ENCODE data around the gene SSH2. TPM values are rescaled to one million over a fixed set of nuclear protein-coding genes. Genes with fewer than 3 reads are reported as not detected.

The SSH2 gene
- total and polyA plus RNA-seq, 2 donors (not counting 1 experiment from before 2014, with no cell fraction given): 51.5 to 183 TPM

- no peak overlapping the region for H3K4me2 ChIP-seq (replicated peaks; ENCODE audit: low read depth, low read length, poor library complexity, severe bottlenecking)
Measured at GRCh38 chr17:29764748-29765147, 165.3 kb downstream of the SSH2 start.

More at GRCh38 chr17:29764748-29765147, 165.3 kb downstream of the SSH2 start:
- Mint-ChIP-seq H3K4me1 (peaks cover 11% of the 10 kb centered on the region), H3K9me3 (ENCODE audit: insufficient read depth) (no peaks in the 10 kb centered on the region), H3K27me3 (no peaks in the 10 kb centered on the region), H3K27ac (no peak overlapping the region), H3K4me3 (no peak overlapping the region)
- peaks cover 23% of the 10 kb centered on the region for H3K79me2 ChIP-seq (ENCODE audit: control insufficient read depth, insufficient read depth, low read length)
- CTCF ChIA-PET: interaction anchor here (1.1 to 13.6 kb wide), 3 partner anchors 14 to 125 kb away, joined by 3 to 103 read pairs (median 5); no protein-coding TSS in a partner anchor
- no peaks in the 10 kb centered on the region for H3K9me3 ChIP-seq (ENCODE audit: control extremely low read depth in 1 of 3, control insufficient read depth in 2 of 3, insufficient read depth in 1 of 3, low read length in 2 of 3)
- no peak for ATAC-seq (ENCODE audit: low read depth)
- no peak overlapping the region for H3K9ac ChIP-seq (ENCODE audit: low read length)
- TF ChIP-seq CTCF (IDR thresholded peaks at IDR 0.05) (no peak), EZH2 (IDR thresholded peaks at IDR 0.05; ENCODE audit: borderline replicate concordance, insufficient read depth, low read depth, low read length, poor library complexity, severe bottlenecking) (no peak)
- no peak for DNase-seq
- no peak overlapping the region for H3K27ac ChIP-seq (ENCODE audit: low read length in 2 of 2)
- peaks cover 8% of the 10 kb centered on the region for H4K20me1 ChIP-seq (ENCODE audit: control insufficient read depth, insufficient read depth, low read length, poor library complexity, severe bottlenecking)
- no peaks in the 10 kb centered on the region for H3K27me3 ChIP-seq (replicated peaks in 1 of 4; ENCODE audit: control extremely low read depth in 1 of 4, control insufficient read depth in 3 of 4, insufficient read depth in 4 of 4, low read length in 3 of 4)
- H3K4me3 ChIP-seq (ENCODE audit: control extremely low read depth in 1 of 5, extremely low read depth in 1 of 5, insufficient read depth in 1 of 5, low read depth in 2 of 5, low read length in 4 of 5): no peak overlapping the region
- H3K36me3 ChIP-seq (replicated peaks in 1 of 2; ENCODE audit: control extremely low read depth in 1 of 2, control insufficient read depth in 1 of 2, extremely low read depth in 1 of 2, insufficient read depth in 2 of 2, low read length in 1 of 2): no peaks in the 10 kb centered on the region
- H2AFZ ChIP-seq (ENCODE audit: insufficient read depth, low read depth, low read length, poor library complexity, severe bottlenecking): no peak overlapping the region
- intact Hi-C loops (cut with micrococcal nuclease): loop anchor here (5.0 kb wide), 5 partner anchors 127 to 472 kb away; partner anchors contain the start of genes ABHD15, ANKRD13B, NUFIP2 and TP53I13
- WGBS (ENCODE audit: insufficient coverage): no CpG with 5 or more reads among the region's 1 CpG
- H3K4me1 ChIP-seq (ENCODE audit: control insufficient read depth in 2 of 2, insufficient read depth in 2 of 2, low read length in 2 of 2): peaks cover 4 to 10% of the 10 kb centered on the region in 2 donors
- POLR2A ChIA-PET: no interaction called here

Data from B cell (primary cell).